Measurements from ENCODE around the gene CNN3.
A peak's percentile ranks its signal among the peaks of the same experiment; 100 is the strongest.

CNN3 gene

GRCh38 chr1:94921977-94922376 lies 4.9 kb downstream of the CNN3 start:
- H3K4me3 ChIP-seq (ENCODE audit: low read depth, low read length) = no peak overlapping the region
- CTCF ChIA-PET = interaction anchor here (1.1 to 8.7 kb wide), 6 partner anchors 9 to 121 kb away, joined by 3 to 65 read pairs (median 10); no protein-coding TSS in a partner anchor
- no peak for TF ChIP-seq CTCF (IDR thresholded peaks at IDR 0.05; ENCODE audit: insufficient read depth, low read length, missing control alignments)
- POLR2A ChIA-PET = no interaction called here
- no peak for DNase-seq (ENCODE audit: low read depth, low spot score)

GRCh38 chr1:94920061-94920460 lies 6.8 kb downstream of the CNN3 start:
- POLR2A ChIA-PET = interaction anchor here (1.1 kb wide), 1 partner anchor 65 kb away, joined by 4 read pairs; no protein-coding TSS in a partner anchor
- no peak overlapping the region for H3K4me3 ChIP-seq (ENCODE audit: low read depth, low read length)
- CTCF ChIA-PET = interaction anchor here (1.8 to 8.7 kb wide), 6 partner anchors 10 to 123 kb away, joined by 4 to 65 read pairs (median 14); no protein-coding TSS in a partner anchor
- no peak for DNase-seq (ENCODE audit: low read depth, low spot score)
- TF ChIP-seq CTCF (IDR thresholded peaks at IDR 0.05; ENCODE audit: insufficient read depth, low read length, missing control alignments) = peak; percentile 13

GRCh38 chr1:94919241-94920030 lies 7.5 kb downstream of the CNN3 start:
- POLR2A ChIA-PET = interaction anchor here (1.1 to 1.5 kb wide), 2 partner anchors 13 to 65 kb away, joined by 3 to 4 read pairs; no protein-coding TSS in a partner anchor
- TF ChIP-seq CTCF (IDR thresholded peaks at IDR 0.05; ENCODE audit: insufficient read depth, low read length, missing control alignments) = no peak
- no peak for DNase-seq (ENCODE audit: low read depth, low spot score)
- no peak overlapping the region for H3K4me3 ChIP-seq (ENCODE audit: low read depth, low read length)
- CTCF ChIA-PET = interaction anchor here (0.8 to 8.7 kb wide), 10 partner anchors 9 to 439 kb away, joined by 4 to 65 read pairs (median 4); no protein-coding TSS in a partner anchor

- no peak for TF ChIP-seq CTCF (IDR thresholded peaks at IDR 0.05; ENCODE audit: insufficient read depth, low read length, missing control alignments)
- POLR2A ChIA-PET = no interaction called here
- DNase-seq (ENCODE audit: low read depth, low spot score) = no peak
- CTCF ChIA-PET = interaction anchor here (1.4 to 1.7 kb wide), 3 partner anchors 9 to 63 kb away, joined by 4 to 7 read pairs (median 5); no protein-coding TSS in a partner anchor
- H3K4me3 ChIP-seq (ENCODE audit: low read depth, low read length) = no peak overlapping the region
Observed at GRCh38 chr1:94917251-94917650, 9.7 kb downstream of the CNN3 start.

GRCh38 chr1:94912263-94913184 lies 14.4 kb downstream of the CNN3 start:
- ChIA-PET POLR2A (no interaction called here), CTCF (interaction anchor here (1.0 to 3.8 kb wide), 9 partner anchors 10 to 131 kb away, joined by 3 to 20 read pairs (median 5); no protein-coding TSS in a partner anchor)
- H3K4me3 ChIP-seq (ENCODE audit: low read depth, low read length) = no peak overlapping the region
- DNase-seq (ENCODE audit: low read depth, low spot score) = no peak
- no peak for TF ChIP-seq CTCF (IDR thresholded peaks at IDR 0.05; ENCODE audit: insufficient read depth, low read length, missing control alignments)
